Duodenal mucosa (tissue), 2 donors: ENCODE measurements around the gene FAM171A1.
"Not testable (repeated sequence)": the region's sequence is repeated elsewhere in the genome, so short reads cannot be mapped to it uniquely, and the experiment has no call there.

ENCODE experiments used
- H3K27ac ChIP-seq: one replicate; pipeline ENCODE4 v1.7.0; 2013; ENCODE audit warnings: low read depth, low read length
- H3K27me3 ChIP-seq, 2 donors: one replicate each; pipeline ENCODE4 v1.7.0; 2013; ENCODE audit warnings: low read length in 2 of 2, control low read depth in 1 of 2; ENCODE audit not compliant: insufficient read depth in 2 of 2, control insufficient read depth in 1 of 2
- H3K36me3 ChIP-seq, 2 donors: one replicate each; pipeline ENCODE4 v1.7.0; 2013; ENCODE audit warnings: low read length in 2 of 2, control low read depth in 1 of 2; ENCODE audit not compliant: insufficient read depth in 2 of 2, control insufficient read depth in 1 of 2
- H3K4me1 ChIP-seq, 2 donors: one replicate each; pipeline ENCODE4 v1.7.0; 2013; ENCODE audit warnings: low read length in 2 of 2, control low read depth in 1 of 2; ENCODE audit not compliant: insufficient read depth in 2 of 2, control insufficient read depth in 1 of 2
- H3K4me3 ChIP-seq, 2 donors: one replicate each; pipeline ENCODE4 v1.7.0; 2013; ENCODE audit warnings: low read length in 2 of 2, low read depth in 1 of 2
- H3K9ac ChIP-seq, 2 donors: one replicate each; pipeline ENCODE4 v1.7.0; 2013; ENCODE audit warnings: low read length in 2 of 2, low read depth in 1 of 2
- H3K9me3 ChIP-seq, 2 donors: one replicate each; pipeline ENCODE4 v1.7.0; 2013; ENCODE audit warnings: low read length in 2 of 2, control low read depth in 1 of 2; ENCODE audit not compliant: control insufficient read depth in 1 of 2

The FAM171A1 gene

DNA sequence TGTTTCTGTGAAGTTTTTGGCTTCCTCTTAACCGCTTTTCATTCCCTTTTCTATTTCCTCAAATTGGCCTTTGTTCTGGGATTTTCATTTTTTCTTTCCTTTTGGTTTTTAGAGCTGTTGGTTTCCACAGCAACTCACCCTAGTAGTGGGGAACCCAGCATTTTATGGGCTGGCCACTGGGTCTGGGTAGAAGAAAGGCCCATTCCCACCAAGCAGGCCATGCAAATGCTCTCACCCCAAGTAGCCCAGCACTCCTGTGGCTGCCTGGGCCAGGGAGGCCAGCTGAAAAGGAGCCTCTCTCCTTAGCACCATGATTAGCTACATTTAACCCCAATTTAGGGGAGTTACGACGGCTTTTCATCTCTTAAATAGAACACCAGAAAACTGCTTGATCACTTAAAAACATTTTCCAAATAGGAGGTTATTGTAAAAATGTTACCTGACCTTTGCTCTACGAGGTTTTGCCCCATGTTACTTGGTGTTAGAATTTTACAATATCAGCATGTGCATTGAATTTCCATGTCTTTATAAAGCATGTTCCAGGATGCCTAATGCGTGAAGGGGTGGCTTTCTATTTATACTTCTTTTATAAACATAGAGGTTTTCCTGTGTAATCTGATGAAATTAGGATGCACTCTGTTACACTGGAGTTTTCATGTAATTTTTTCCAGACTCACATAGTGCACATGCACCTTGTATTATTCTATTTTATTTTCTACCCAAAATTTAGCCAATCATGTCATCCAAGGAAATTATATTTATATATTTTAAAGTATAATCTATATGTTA, 75.4 kb downstream of the FAM171A1 start:
- no peak overlapping the region for H3K4me3 ChIP-seq
- no peaks in the 10 kb centered on the region for H3K9me3 ChIP-seq
- H3K9ac ChIP-seq, result no peak overlapping the region

DNA sequence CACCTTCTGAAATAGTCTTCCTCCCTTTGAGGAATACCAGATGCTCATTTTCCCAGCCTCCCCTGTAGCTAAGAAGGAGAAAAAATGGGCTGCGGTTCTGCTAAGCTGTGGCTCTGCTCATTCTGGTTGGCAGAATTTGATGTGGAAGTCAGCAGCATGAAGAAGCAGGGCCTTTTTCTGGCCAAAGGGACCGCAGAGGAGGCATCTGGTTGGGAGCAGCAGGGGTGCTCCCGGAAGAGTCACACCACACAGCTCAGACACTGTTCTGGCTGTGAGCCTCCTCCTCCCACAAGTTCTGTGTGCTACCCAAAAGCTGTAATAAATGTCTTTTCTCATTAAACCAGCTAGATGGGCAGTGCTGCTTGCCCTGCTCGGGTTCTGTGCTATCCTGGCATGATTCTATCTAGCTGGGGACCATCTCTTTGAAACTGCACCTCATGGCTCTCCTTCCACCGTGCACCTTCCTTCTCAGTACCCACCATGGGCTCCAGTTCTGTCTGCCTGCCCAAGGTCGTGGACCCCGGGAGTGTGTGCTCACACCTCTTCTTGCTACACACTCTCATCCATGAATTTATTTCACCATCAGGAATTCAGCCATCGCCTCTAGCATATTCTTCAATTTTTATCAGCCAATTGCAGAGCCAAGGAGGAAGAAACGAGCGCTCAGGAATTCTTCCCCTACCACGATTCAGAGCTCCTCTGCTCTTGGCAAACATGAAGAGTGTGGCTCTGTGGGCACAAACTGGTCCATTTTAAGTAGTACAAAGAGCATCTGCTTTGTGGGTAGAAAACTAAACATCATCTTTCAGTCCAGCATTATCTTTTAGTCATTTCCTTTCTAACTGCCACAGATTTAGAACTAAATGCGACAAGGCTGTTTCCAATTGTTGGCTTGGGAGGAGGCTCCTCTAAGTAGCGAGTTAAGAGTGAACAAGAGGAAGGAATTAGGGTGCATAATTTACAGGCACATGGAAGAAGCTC, 76.9 kb downstream of the FAM171A1 start:
- Histone ChIP-seq H3K9me3 (no peaks in the 10 kb centered on the region), H3K27me3 (no peaks in the 10 kb centered on the region), H3K36me3 (no peaks in the 10 kb centered on the region), H3K4me1 (no peaks in the 10 kb centered on the region), H3K9ac (no peak overlapping the region), H3K4me3 (no peak overlapping the region), H3K27ac (no peak overlapping the region)

More for the DNA sequence above, 75.4 kb downstream of the FAM171A1 start:
- H3K36me3 ChIP-seq, result no peaks in the 10 kb centered on the region
- no peak overlapping the region for H3K27ac ChIP-seq
- no peaks in the 10 kb centered on the region for H3K4me1 ChIP-seq
- no peaks in the 10 kb centered on the region for H3K27me3 ChIP-seq

DNA sequence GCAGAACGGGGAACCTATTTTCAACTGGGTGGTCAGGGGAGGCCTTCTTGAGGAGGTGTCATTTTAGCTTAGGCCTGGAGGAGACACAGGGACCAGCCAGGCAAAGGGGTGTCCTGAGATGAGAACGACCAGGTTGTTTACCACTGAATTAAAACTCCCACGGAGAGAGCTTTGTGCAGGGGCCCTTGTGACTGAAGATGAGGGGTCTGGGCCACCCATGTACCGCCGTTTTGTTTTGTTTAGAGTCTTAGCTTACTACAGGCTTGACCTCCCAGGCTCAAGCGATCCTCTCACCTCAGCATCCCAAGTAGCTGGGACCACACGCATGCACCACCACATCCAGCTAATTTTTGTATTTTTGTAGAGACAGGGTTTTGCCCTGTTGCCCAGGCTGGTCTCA, 80.4 kb downstream of the FAM171A1 start:
- no peaks in the 10 kb centered on the region for H3K27me3 ChIP-seq
- H3K9ac ChIP-seq, result no peak overlapping the region
- no peak overlapping the region for H3K4me3 ChIP-seq
- H3K36me3 ChIP-seq, result no peaks in the 10 kb centered on the region
- H3K9me3 ChIP-seq, result no peaks in the 10 kb centered on the region
- no peaks in the 10 kb centered on the region for H3K4me1 ChIP-seq
- no peak overlapping the region for H3K27ac ChIP-seq

DNA sequence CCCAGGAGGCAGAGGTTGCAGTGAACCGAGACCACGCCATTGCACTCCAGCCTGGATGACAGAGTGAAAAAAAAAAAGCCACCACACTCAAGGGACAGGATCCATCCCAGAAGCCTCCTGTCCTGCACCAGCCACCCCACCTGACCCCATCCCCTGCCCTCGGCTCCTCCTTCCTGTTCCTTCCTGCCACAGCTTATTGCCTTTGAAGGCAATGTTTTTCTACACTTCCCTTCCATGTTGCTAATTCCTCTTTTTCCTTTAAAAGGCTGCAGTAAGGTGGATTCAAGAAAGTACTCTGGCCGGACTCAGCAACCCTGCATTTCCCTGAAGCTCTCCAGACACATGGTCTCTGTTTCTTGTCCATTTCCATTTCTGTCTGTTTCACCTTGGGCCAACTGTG, 80.9 kb downstream of the FAM171A1 start:
- no peaks in the 10 kb centered on the region for H3K36me3 ChIP-seq
- H3K27ac ChIP-seq, result no peak overlapping the region
- H3K4me1 ChIP-seq, result no peaks in the 10 kb centered on the region
- no peaks in the 10 kb centered on the region for H3K9me3 ChIP-seq
- H3K4me3 ChIP-seq, result no peak overlapping the region
- H3K27me3 ChIP-seq, result no peaks in the 10 kb centered on the region
- H3K9ac ChIP-seq, result no peak overlapping the region

DNA sequence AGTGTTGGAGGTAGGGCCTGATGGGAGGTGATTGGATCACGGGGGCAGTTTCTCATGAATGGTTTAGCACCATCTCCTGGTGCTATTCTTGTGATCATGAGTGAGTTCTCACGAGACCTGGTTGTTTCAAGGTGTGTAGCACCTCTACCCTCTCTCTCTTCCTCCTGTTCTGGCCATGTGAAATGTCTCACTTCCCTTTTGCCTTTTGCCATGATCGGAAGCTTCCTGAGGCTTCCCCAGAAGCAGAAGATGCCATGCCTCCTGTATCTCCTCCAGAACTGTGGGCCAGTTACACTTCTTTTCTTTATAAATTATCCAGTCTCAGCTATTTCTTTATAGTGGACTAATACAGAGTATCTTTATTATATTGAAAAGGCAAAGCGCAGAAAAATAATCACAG, 90.1 kb downstream of the FAM171A1 start:
- Histone ChIP-seq H3K4me1 (no peaks in the 10 kb centered on the region), H3K36me3 (peaks cover 2 to 16% of the 10 kb centered on the region in 2 donors), H3K9me3 (no peaks in the 10 kb centered on the region), H3K27me3 (no peaks in the 10 kb centered on the region), H3K4me3 (no peak overlapping the region), H3K27ac (no peak overlapping the region), H3K9ac (no peak overlapping the region)

DNA sequence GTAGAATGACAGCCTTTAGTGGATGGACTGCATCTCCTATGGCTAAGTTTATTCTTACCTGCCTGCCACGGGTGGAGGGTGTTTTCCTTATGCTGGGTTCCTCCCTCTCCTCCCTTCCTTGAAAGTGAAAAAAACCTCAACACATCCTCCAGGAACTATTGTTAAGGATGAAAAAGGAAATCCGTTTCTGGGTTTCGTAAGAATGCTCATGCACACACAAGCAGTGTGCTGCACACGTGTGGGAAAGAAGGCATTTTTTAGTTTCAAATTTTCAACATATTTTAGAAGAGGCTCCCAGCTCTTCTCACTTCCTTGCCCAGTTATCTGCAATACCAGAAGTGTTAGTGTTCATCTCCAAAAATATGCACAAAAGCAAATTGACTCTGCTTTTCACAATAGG, 90.6 kb downstream of the FAM171A1 start:
- no peak overlapping the region for H3K4me3 ChIP-seq
- no peak overlapping the region for H3K9ac ChIP-seq
- H3K4me1 ChIP-seq, result no peaks in the 10 kb centered on the region
- H3K27me3 ChIP-seq, result no peaks in the 10 kb centered on the region
- H3K36me3 ChIP-seq, result peaks cover 2 to 16% of the 10 kb centered on the region in 2 donors
- H3K27ac ChIP-seq, result no peak overlapping the region
- no peaks in the 10 kb centered on the region for H3K9me3 ChIP-seq

DNA sequence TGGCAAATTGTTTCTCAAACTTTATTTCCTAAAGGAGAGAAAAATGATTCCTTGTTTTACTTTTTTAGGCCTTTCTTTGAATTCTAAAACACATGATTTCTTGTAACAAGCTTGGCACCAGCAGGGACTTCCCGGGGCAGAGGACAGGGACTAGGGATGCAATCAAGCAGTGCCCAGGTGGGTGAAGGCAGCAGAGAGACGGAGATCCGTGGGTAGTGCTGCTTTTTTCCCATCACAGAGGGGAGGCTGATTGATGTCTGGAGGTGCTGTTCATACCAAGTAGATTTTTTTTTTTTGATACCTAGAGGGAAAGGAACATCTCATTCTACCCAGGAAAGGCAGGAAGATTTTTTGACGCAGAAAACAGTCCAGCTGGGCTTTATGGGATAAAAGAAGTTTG, 91.9 kb downstream of the FAM171A1 start:
- no peaks in the 10 kb centered on the region for H3K9me3 ChIP-seq
- H3K27me3 ChIP-seq, result no peaks in the 10 kb centered on the region

DNA sequence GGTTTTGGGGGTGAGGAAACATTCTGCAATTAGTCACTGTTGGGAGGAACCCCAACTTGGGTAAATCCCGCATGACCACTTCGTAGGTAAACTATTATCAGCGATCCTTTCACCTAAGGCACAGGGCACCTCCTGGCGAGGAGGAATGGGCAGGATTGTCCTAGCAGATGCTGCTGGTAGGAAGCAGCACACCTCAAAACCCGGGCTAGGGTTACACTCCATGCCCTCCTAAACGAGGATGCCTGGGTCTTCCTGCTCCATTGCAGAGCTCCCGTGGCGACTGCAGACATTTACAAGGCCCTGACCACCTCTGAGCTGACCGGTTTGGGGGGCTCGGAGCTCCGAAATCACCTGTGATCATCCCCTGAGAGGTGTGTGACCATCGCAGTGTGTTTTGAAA, 92.3 kb downstream of the FAM171A1 start:
- Histone ChIP-seq H3K4me3 (no peak overlapping the region), H3K9ac (no peak overlapping the region), H3K36me3 (peaks cover 2 to 16% of the 10 kb centered on the region in 2 donors), H3K4me1 (no peaks in the 10 kb centered on the region), H3K9me3 (no peaks in the 10 kb centered on the region), H3K27ac (no peak overlapping the region), H3K27me3 (no peaks in the 10 kb centered on the region)

More for the DNA sequence above, 91.9 kb downstream of the FAM171A1 start:
- Histone ChIP-seq H3K9ac (no peak overlapping the region), H3K4me1 (no peaks in the 10 kb centered on the region), H3K27ac (no peak overlapping the region), H3K36me3 (peaks cover 2 to 16% of the 10 kb centered on the region in 2 donors), H3K4me3 (no peak overlapping the region)

DNA sequence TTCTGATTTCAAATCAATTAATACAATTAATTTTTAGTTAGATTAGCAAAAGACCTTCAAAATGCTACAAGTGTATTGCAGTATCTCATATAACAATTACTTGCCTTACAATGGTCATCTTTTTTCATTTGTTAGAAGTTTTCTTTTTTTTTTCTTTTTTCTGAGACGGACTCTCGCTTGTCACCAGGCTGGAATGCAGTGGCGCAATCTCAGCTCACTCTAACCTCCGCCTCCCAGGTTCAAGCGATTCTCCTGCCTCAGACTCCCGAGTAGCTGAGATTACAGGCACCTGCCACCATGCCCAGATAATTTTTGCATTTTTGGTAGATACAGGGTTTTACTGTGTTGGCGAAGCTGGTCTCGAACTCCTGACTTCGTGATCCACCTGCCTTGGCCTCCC, 95.0 kb downstream of the FAM171A1 start:
- H3K27me3 ChIP-seq, H3K9me3 ChIP-seq, H3K4me1 ChIP-seq, H3K36me3 ChIP-seq, H3K4me3 ChIP-seq, H3K27ac ChIP-seq, H3K9ac ChIP-seq: not testable (repeated sequence)

DNA sequence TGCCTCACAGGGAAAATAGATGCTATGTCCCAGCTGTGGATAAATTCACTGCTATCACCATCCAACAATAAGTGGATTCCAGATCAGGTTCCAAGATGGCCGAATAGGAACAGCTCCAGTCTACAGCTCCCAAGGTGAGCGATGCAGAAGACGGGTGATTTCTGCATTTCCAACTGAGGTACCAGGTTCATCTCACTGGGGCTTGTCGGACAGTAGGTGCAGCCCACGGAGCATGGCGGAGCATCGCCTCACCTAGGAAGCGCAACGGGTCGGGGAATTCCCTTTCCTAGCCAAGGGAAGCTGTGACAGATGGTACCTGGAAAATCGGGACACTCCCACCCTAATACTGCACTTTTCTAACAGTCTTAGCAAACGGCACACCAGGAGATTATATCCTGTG, 101.3 kb downstream of the FAM171A1 start:
- not testable (repeated sequence) for H3K36me3 ChIP-seq, H3K9me3 ChIP-seq, H3K4me1 ChIP-seq, H3K9ac ChIP-seq, H3K4me3 ChIP-seq, H3K27ac ChIP-seq, H3K27me3 ChIP-seq
